Neural cell (in vitro differentiated cells): ENCODE data around the gene P2RX5.
A peak's percentile ranks its signal among the peaks of the same experiment; 100 is the strongest.

Experiments
- CTCF ChIP-seq: fragments of 450-650 bp; IDR thresholded peaks from 2 replicates; pipeline ENCODE4 v1.5.1; 2014; ENCODE audit warnings: antibody characterized with exemption, mild to moderate bottlenecking, moderate library complexity; ENCODE audit not compliant: poor library complexity, severe bottlenecking
- EP300 ChIP-seq: fragments of 450-650 bp; conservative IDR thresholded peaks from 2 replicates; pipeline ENCODE4 v1.6.1; 2014; ENCODE audit warnings: antibody characterized with exemption, mild to moderate bottlenecking, moderate library complexity; ENCODE audit not compliant: poor library complexity, severe bottlenecking
- EZH2 ChIP-seq: fragments of 200-600, 300-800 bp; shearing (Covaris generic), sonication (generic); IDR thresholded peaks from 2 replicates; pipeline ENCODE4 v1.6.1; 2014; ENCODE audit warnings: antibody characterized with exemption, low read length, borderline replicate concordance, mild to moderate bottlenecking; ENCODE audit not compliant: insufficient read depth, poor library complexity, severe bottlenecking
- MXI1 ChIP-seq: fragments of 450-650 bp; conservative IDR thresholded peaks from 2 replicates; pipeline ENCODE4 v1.6.1; 2014; ENCODE audit warnings: antibody characterized with exemption, mild to moderate bottlenecking; ENCODE audit not compliant: poor library complexity, severe bottlenecking
- POLR2AphosphoS5 ChIP-seq: IDR thresholded peaks from 2 replicates; pipeline ENCODE4 v1.6.1; 2012
- RAD21 ChIP-seq: fragments of 450-650 bp; conservative IDR thresholded peaks from 2 replicates; pipeline ENCODE4 v1.6.1; 2014; ENCODE audit warnings: antibody characterized with exemption, mild to moderate bottlenecking, moderate library complexity
- REST ChIP-seq: IDR thresholded peaks from 2 replicates; pipeline ENCODE4 v1.6.1; 2012; ENCODE audit warnings: borderline replicate concordance
- SMC3 ChIP-seq: fragments of 450-650 bp; conservative IDR thresholded peaks from 2 replicates; pipeline ENCODE4 v1.6.1; 2014; ENCODE audit warnings: antibody characterized with exemption, mild to moderate bottlenecking, moderate library complexity; ENCODE audit not compliant: poor library complexity
- TAF1 ChIP-seq: IDR thresholded peaks from 2 replicates; pipeline ENCODE4 v1.6.1; 2012; ENCODE audit warnings: low read depth

- TF ChIP-seq EZH2 (no peak), CTCF (no peak), REST (peak; percentile 74), EP300 (no peak), TAF1 (peak; percentile 98), POLR2AphosphoS5 (peak; percentile 95), SMC3 (no peak), RAD21 (no peak), MXI1 (peak; percentile 72)
These were observed 27.5 kb downstream of the P2RX5 start, which contains the start of the genes EMC6 and TAX1BP3 for GRCh38 chr17:3668279-3669084.
